HG02623 (cell line): ENCODE measurements around the gene CNN3.

Experiments used
- ATAC-seq: cut with Tn5 transposase; IDR thresholded peaks from one replicate; pipeline ENCODE4 v1.9.1; 2021; ENCODE audit warnings: moderate library complexity; ENCODE audit not compliant: unreplicated experiment

Gene CNN3

DNA sequence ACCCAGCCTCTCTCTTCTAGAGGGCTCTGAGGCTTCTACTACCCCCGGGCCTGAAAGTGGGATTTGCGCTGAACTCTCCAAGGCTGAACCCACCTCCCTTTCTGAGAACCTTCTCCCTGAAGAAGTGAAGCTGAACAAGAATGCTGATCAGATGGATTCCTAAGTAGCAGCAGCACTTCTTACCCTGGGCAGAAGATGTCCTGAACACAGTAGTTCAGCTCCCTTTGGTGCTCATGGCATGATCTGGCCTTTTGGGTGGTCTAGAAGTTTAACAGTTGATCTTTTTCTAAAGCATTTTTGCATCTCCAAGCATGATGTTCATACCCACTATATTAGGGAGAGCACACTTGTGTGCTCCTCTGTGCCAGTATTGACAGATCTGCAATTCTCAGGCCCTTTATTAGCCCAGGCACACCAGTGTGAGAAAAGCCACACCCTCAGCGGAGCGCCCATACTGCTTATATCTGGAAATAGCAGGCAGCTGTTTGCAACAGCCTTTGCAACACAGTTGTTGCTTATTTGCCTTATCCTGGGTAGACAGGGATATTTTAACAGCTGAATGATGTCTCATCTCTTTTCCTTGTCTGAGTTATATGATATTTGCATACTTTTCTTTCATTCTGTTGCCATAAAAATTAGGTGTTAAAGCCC lies 34.2 kb downstream of the CNN3 start:
- no peak for ATAC-seq

DNA sequence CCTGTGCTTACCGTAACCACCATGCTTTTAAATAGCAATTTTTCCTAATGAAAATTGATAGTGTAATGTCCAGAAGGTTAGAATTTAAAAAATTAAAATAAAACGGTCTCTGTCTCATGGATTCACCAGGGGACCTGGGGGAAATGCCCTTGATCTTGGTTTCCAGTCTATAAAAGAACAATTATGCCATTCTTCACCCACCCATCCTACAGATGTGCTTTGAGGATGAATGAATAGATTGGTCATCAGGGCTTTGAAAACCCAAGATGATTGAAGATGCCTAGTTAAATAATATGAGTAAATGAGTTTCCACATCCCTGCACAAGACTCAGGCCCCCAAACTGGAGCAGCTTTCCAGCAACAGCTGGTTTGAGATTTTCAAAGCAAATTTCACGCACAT lies 38.7 kb downstream of the CNN3 start:
- ATAC-seq, result no peak

DNA sequence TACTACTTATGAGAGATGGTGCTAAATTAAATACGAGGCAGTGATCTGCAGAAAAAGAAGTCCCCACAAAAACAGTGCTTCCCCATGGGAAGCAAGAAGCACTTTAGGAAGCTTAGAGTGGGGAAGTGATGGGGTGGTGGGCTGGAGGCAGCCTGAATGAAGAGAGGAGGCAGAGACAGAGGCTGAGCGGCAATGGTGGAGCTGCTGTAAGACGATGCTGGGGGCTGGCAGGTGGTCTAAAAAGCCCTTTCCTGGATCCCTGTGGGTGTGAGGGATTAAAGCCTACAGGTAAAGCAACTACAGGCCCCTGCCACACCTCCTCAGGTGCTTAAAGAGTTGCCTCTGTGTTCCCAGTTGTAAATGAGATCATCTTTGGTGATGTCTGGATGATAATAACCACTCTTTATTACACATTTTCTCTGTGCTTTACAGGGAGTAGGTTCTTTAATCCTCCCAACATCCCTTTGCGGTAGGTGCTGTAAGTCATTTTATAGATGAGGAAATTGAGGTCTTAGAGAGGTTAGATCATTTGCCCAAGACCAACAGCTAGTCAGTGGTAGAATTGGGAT lies 39.2 kb downstream of the CNN3 start:
- no peak for ATAC-seq

DNA sequence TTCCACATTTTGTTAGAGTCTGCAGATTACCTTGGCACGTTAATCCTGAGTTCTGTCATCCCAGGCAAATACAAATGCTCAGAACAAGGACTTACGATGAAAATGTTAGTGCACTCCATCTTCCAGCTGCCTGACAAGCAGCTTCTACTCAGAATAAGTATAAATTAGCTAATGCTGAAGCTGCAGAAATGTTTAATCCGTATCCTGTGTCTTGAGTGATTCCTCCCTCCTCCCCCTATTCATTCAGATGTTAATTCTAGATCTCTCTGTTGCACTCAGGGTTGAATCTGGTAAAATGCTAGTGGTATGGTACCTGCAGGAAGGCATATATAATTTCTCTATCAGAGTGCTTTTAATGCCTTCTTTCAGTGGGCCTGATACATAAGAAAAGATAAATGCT lies 39.8 kb downstream of the CNN3 start:
- ATAC-seq, result no peak

DNA sequence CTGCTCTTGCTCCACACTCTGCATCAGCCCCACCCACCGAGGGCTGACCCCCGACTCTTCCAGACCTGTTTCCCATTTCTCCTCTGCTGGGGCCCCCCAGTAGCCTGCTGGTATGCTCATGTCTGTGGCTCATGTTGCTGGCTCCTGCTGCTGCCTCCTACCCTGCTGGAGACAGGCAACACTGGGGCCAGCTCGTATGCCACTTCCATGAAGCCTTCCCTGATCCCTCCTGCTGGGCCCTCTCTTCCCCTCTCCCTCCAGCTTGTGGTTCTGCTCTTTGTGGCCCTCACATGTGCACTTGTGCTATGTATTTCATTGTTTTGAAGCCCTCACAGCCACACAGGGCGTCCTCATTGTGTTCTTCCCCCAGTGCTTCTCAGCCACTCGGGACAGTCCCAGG lies 40.5 kb downstream of the CNN3 start:
- ATAC-seq, result no peak

DNA sequence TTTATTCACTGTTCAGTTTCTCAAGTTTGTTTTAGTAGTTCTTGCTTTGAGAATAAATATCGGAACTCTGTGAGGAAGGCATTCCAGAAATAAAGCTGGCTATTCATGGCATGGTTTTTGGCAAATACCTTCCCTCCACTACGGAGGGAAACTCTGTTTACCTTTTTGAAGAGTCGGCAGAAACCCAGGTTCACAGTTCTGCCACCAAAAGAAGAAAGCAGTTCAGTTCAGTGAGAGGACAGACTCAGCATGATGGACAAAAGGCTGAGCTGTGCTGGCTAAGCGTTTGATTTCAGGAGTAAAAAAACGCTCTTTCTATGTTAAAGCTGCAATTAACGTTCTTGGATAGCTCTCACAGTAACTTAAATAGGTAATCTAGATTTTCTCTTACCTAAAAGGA lies 42.4 kb downstream of the CNN3 start:
- ATAC-seq, result no peak

DNA sequence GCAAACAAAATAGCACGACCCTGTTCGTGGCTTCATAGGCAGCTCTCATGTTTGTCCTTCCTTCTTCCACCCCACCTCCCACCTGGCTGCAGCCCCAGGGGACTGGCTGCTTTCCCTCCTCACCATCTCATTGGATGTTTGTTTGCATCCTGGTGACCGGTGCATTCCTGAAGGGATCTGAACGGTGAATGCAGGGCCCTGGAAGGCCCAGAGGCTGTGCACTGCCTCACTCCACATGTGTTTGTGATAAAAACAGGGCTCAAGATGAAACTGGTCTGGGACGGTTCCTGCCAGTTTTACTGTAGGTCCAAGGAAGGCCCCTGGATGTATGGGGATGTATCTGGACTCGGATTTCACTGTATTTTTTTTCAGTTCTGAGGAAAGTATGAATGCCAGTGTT lies 42.8 kb downstream of the CNN3 start:
- ATAC-seq, result no peak

DNA sequence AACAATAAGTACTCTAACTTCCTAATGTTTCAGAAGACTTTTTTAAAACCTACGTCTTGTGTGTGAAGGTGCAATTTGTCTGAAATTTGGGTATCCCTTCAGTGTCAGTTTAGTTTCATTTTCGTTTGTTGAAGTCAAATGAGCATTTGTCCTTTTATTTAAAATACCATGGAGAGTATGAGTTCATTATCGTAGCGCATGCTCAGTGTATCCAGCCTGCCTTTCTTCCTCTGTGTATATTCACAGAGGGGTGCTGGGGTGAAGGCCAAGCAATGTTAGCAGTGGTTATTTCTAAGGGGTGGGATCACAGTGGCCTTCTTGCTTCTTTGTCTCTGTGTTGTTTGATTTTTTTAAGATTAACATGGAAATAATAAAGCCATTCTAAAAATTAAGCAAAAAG lies 43.2 kb downstream of the CNN3 start:
- ATAC-seq, result no peak

DNA sequence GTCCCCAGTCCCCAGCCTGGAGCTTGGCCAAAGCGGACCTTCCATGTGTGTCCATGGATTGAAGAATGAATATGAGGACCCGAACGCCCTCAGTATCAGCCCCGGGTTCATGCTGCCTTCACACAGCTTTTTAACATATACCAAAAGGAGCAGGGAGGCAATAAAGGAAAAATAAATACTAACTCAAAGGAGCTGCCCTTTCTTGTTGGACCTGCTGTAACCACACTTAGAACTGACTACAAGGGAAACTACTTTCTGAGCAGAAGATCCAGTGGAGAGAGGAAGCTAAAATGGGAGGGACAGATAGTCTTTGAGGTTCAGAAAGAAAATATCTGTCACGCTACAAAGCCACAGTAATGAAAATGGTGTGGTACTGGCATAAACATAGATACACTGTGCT lies 48.6 kb downstream of the CNN3 start:
- no peak for ATAC-seq

DNA sequence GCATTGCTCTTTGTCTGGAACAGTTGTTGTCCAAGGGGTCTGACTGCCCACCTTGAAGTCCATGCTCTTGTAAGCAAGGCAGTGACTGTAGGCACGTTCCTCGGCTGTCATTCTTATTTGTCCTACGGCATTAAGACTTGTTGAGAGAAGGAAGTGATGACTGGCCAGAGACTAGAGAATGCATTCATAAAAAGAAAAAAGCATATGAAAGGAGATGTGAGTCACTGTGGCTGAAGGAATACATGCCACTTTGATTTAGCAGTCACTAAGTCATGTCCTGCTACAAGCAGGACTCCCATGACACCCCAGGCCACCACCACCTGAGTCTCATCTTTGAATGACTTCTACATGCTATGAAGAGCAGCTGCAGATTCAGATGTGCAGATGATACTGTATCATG lies 50.5 kb downstream of the CNN3 start:
- ATAC-seq, result no peak

DNA sequence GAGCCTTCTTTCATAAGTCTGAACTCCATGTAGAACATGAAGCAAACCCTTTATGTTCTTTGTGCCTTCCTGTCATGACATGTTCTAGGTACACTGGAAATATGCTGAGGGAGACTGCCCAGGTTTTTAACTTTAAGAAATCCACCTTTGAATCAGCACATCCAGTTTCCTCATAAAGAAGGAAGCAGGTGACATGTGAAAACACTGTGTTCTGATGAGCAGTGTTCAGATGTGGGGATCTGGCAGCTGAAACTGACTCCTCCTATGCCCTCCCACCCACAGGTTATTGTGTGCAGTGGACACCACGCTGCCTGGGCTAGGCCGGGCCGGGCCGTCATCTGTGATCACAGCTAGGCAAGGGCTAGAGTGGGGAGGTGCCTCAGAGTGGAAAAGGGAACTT lies 51.1 kb downstream of the CNN3 start:
- ATAC-seq, result no peak

DNA sequence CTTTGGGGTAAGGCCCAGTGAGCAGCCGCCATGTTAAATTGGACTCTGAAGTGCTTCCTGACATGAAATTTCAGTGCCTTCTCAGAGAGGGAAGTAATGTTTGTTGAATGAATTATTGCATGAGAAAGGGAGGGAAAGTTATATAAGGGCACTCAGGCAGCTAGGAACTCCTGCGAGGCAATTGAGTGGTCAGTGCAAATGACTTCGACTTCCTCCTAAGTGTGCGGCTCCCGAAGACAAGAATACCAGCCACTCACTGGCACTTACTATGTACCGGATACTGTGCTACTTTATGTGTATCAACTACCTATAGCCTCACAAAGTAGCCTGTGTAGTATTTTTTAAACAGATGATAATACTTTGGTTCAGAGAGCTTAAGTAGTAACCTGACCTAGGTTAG lies 52.5 kb downstream of the CNN3 start:
- no peak for ATAC-seq

DNA sequence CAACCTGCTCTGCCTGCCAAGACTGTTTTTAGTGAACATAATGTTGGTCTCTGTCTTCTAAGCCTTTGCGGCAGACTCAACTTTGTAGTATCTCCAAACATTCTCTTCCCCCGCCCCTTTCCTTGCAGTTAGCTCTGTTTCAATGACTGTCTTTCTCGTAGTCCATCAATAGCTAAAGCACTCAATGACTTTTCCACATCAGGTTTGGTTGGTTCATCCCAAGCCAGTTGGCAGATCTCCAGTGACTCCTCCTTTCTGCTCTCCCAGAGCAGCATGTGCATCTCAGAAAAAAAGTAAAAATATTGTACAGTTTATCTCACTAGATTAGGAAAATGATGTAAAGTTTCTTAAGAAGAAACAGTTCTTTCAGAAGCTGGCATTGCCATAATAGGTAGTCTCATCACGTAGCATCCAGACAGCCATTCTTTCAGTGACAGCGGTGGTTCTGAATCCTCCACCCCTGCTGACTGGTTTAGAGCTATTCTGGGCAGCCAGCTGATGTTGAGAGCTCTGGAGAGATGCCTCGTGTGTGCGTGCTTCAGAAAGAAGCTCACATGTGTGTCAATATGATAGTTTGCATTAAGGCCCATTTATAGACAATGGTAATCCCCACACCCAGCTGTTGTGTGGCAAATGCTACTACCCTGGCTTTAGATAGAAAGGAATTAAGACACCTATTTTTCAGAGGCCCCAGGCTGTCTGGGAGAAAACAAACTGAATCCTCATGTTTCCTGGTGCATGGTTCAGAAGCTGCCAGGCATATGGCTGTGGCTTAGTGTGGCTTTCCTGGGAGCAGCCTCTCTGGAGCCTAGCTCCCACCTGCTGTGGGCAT lies 53.2 kb downstream of the CNN3 start:
- ATAC-seq, result peak; percentile 52

DNA sequence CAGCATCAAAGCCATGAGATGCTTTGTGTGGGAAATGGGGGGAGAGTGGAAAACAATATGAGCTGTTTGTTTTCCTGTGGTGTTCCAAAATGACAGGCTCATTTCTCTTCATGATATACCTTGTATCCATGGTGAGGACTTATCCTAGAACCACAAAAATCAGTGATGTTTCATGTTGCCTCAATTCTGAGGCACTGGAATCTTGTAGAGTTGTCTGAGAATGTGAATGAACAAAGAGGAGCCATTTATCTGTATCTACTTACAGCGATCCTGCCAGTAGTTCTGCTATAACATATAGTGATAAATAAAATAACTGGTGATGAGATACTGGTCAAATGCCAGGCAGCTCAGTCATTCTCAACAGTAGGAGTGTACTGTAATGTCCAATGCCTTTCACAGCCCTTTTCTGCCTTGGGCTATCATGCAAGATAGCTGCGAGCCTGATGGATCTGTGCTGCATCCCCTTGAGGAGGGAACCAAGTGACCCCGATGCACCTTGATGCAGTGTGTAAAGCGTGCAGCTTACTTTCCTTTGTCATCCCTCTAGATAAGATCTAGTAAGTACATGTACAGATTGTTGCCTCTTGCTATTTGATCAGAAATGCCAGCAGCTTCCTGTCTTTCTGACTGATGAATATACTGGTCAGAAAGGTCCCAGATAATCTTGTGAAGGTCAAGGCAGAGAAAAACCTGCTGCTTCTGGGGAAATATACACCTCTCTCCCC lies 54.0 kb downstream of the CNN3 start:
- ATAC-seq, result no peak

DNA sequence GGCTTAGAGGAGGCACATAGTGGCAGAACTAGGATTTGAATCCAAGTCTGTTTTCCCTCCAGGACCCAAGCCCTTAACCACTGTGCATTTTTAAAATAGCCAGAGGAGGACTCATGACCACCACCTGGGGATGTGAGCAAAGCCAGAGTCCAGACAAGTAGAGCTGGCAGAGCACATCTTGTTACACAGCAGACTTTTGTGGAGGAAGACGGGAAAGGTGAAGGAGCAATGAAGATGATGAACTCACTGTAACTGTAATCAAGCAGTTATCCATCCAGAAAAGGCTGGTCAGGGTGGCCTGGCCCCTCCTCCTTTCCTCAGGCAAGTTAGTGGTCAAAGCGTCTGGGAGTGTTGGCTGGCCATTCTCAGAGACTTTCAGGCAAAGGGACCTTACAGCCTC lies 55.9 kb downstream of the CNN3 start:
- no peak for ATAC-seq

DNA sequence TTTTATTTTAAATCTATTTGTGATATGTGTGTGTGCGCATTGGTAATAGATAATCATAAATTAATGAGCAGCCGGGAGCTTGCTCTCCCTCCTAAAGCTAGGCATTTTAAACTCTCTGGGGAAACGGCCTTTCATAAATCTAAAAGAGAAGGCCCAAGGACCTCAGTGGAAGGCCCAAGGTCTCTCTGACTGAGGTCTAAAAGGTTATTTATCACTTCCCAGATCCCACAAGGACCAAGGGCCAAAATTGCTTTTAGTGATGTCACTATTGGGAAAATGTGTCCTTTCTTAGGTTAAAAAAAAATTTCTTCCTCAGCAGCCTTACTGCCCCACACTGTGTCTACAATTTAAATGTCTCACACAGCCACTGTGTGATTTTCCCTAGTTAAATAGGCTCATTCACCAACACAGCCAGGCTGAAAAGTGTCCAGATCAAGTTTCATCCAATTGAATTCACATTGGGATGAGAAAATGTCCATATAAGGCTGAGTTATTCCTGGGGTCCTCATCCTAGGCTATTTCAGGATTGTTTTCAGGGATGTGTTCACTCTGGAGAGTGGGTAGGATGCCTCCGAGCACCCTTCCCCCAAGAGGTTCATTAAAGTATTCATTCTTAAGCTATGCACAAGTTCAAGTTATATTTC lies 60.6 kb downstream of the CNN3 start:
- ATAC-seq, result no peak

DNA sequence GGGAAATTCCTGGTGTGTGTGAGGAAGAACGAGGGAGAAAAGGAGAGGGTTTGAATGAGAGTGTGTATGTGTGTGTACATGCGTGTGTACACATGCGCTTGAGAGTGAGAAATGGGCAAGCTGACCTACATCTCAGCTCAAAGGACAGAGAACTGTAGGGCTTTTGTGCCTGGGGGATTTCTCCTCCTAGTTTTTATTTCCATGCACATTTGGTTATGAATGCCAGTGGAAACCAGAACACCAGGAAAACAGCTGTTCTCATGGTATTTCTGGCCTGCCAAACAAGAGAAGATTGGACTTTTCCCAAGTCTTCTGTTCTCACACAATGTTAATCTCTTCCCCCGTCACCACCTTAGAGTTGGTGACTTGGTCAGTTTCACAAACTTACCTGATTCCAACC lies 61.5 kb downstream of the CNN3 start:
- ATAC-seq, result no peak

DNA sequence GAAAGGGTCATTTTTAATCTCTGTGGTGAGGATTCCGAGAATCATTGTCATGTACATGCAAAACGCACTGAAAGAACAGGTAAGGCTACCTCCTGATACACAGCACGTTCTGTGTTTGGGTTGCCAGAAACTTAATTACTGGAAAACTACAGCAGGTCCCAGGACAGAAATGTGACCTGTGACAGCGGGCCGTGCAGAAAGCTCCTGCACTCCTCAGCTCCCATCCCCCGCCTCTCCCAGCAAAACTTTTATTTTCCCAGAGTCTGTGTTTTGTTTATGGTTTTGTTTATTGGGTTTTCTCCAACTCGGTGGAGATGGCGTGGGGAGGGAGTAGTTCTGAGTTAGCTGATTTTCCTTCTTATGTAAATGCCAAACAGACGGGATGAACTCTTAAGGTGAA lies 62.1 kb downstream of the CNN3 start:
- no peak for ATAC-seq

DNA sequence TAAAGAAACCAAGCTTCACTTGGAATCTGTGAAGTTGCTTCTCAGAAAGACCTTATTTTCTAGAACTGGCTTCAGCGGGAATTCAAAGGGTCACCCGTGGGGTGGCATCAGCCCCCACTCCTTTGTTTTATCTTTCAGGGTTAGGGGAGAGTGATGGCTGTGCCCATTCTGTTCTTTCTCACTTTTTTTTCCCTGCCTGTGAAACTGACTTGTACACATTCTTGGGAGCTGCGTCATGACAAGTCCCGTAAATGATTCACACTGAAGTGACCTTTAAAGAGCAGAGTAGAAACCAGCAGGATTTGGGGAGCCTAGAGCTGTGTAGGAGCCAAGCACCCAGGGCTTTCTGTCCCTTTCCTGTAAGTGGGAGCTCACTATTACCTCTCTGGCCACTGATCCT lies 63.0 kb downstream of the CNN3 start:
- no peak for ATAC-seq

DNA sequence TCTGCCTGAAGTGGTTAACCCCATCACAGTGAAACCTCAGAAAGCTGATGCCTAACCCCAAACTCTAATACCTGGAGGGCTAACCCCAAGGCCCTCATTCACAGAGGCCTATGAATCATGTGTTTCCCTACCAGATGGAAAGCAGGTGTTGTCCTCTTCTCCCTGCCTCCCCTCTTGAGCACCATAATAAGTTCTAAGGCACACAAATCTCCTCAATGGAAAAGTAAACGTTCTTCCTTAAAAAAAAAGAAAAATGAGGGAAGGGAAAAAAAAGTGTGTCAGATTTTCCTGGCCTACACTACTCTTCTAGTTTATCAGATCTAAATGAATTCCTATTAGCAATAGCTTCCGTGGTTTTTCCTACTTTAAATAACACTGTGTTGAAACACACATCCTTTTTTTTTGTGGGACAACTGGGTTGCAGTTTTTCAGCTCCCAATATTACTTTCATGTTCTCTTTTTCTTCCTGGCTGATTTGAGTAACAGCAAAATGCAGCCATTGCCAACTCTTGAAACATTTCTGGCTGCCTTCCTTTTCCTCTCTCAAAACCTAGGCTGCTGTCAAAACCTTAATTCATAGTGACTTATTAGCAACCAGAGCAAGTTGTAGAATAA lies 63.5 kb downstream of the CNN3 start:
- ATAC-seq, result no peak

DNA sequence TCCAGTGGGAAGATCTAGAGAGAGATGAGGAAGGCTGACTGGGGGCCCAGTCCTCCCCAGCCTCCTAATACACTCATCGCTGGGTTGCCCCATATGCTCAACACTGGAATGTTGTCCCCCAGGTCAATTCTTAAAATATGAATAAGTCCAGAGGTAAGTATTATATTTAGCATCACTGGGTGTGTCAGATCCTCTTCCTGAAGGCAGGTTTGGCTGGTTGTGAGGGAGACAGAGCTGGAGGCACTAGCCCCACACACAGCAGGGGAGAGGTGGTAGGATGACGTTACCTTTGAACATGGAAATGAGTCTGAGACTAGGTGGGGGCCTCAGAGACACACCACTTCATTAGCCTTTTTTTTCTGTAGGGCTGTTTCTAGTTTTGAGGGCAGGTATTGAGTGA lies 64.2 kb downstream of the CNN3 start:
- no peak for ATAC-seq
